Measurements from ENCODE around the gene DRD2. TPM values are rescaled to one million over a fixed set of nuclear protein-coding genes. Genes with fewer than 3 reads are reported as not detected.

DRD2 gene
- total RNA-seq, 1 experiment from 2014 or later = 0.44 TPM

GRCh38 chr11:113460469-113460868 lies 14.7 kb downstream of the DRD2 start:
- Histone ChIP-seq H3K4me2 (ENCODE audit: insufficient read depth, insufficient read length, low read length) (no peak overlapping the region), H2AK5ac (ENCODE audit: insufficient read length, low read length) (no peak overlapping the region), H4K91ac (ENCODE audit: insufficient read length, low read depth, low read length) (no peak overlapping the region), H3K79me2 (ENCODE audit: insufficient read depth, low read length) (no peaks in the 10 kb centered on the region), H3K23me2 (ENCODE audit: insufficient read length, low read depth, low read length, poor library complexity, severe bottlenecking) (no peaks in the 10 kb centered on the region), H4K8ac (replicated peaks; ENCODE audit: insufficient read length, low read depth, low read length) (no peak overlapping the region), H3K14ac (ENCODE audit: insufficient read depth, low read length) (no peak overlapping the region), H2BK15ac (ENCODE audit: low read depth, low read length) (no peak overlapping the region), H3K79me1 (ENCODE audit: insufficient read depth, low read depth, low read length, poor library complexity, severe bottlenecking) (no peaks in the 10 kb centered on the region), H3K9ac (ENCODE audit: extremely low read depth, insufficient read length, low read length) (no peak overlapping the region), H2BK5ac (ENCODE audit: insufficient read length, low read length) (no peak overlapping the region), H2BK12ac (ENCODE audit: insufficient read length, low read depth, low read length) (no peak overlapping the region), H3K4ac (ENCODE audit: low read depth, low read length) (no peak overlapping the region), H3K23ac (ENCODE audit: insufficient read length, low read depth, low read length) (no peak overlapping the region), H3K27me3 (ENCODE audit: insufficient read depth, low read length) (no peaks in the 10 kb centered on the region), H2BK20ac (ENCODE audit: low read depth, low read length, poor library complexity, severe bottlenecking) (no peak overlapping the region), H3K27ac (ENCODE audit: insufficient read length, low read depth, low read length) (no peak overlapping the region), H3K18ac (ENCODE audit: insufficient read length, low read depth, low read length) (no peak overlapping the region), H3K56ac (ENCODE audit: insufficient read length, low read depth, low read length) (no peak overlapping the region), H3K4me1 (ENCODE audit: insufficient read depth, low read length) (0 out of 2 replicates have a peak, but pooled peaks cover 2% of the 10 kb centered on the region), H4K5ac (ENCODE audit: insufficient read length, low read depth, low read length) (no peak overlapping the region), H2BK120ac (ENCODE audit: low read depth, low read length, poor library complexity, severe bottlenecking) (no peak overlapping the region), H3T11ph (ENCODE audit: low read length) (no peak overlapping the region), H3K9me3 (ENCODE audit: control insufficient read depth, low read depth, low read length) (no peaks in the 10 kb centered on the region), H4K20me1 (ENCODE audit: control insufficient read depth, insufficient read depth, insufficient read length) (no peaks in the 10 kb centered on the region), H2AFZ (ENCODE audit: low read length) (no peak overlapping the region)
- H3K36me3 Mint-ChIP-seq (ENCODE audit: insufficient read depth in 1 of 3, low read depth in 3 of 3) = no peaks in the 10 kb centered on the region
- no peaks in the 10 kb centered on the region for H3K9me3 Mint-ChIP-seq
- H3K4me3 Mint-ChIP-seq = no peak overlapping the region
- TF ChIP-seq CTCF (conservative IDR thresholded peaks at IDR 0.05) = no peak
- DNase-seq = no peak
- peaks cover 15 to 21% of the 10 kb centered on the region in 2 experiments for H3K4me1 Mint-ChIP-seq
- H3K27ac Mint-ChIP-seq = no peak overlapping the region
- H3K27me3 Mint-ChIP-seq (ENCODE audit: low read depth) = peaks cover 20% of the 10 kb centered on the region
- no CpG with 5 or more reads among the region's 3 CpGs for WGBS (ENCODE audit: extremely low coverage, insufficient read length, low lambda C conversion rate)

Data from H9 (cell line).